OCI-LY7 (cell line): ENCODE measurements around the gene FSHR. TPM values are rescaled to one million over a fixed set of nuclear protein-coding genes. Genes with fewer than 3 reads are reported as not detected.

ENCODE experiments used
- BruUV-seq: library from RNA; stranded (reverse); fragments of 400-500 nt; replicated peaks from 2 replicates; lab custom pipeline; 2021; lab: Mats Ljungman, UMichigan
- CTCF ChIA-PET: fragments of 300-600 bp; sonication (Branson Sonifier 250); formaldehyde crosslinking; loops from one replicate; lab custom pipeline; 2022; ENCODE audit warnings: antibody characterized with exemption; ENCODE audit not compliant: unreplicated experiment; lab: Charles Lee
- POLR2A ChIA-PET: fragments of 300-600 bp; sonication (Branson Sonifier 250); formaldehyde crosslinking; loops from one replicate; lab custom pipeline; 2022; ENCODE audit warnings: antibody characterized with exemption; lab: Charles Lee
- DNase-seq: peaks from one replicate; pipeline ENCODE4 v3.0.0-alpha.2; 2015; ENCODE audit warnings: low spot score
- H2AFZ ChIP-seq: fragments of 200-600 bp; sonication (generic), shearing (Covaris generic); 2 replicates; pipeline ENCODE4 v1.6.1; 2014; ENCODE audit warnings: mild to moderate bottlenecking, antibody characterized with exemption, low read length, moderate library complexity
- H3K27ac ChIP-seq: fragments of 200-600 bp; sonication (generic); 2 replicates; pipeline ENCODE4 v1.5.1; 2014; ENCODE audit warnings: mixed run types, low read depth, mild to moderate bottlenecking, moderate library complexity, low read length, inconsistent platforms; ENCODE audit not compliant: poor library complexity, severe bottlenecking
- H3K36me3 ChIP-seq: fragments of 200-600 bp; sonication (generic); 2 replicates; pipeline ENCODE4 v1.6.1; 2014; ENCODE audit warnings: mild to moderate bottlenecking, antibody characterized with exemption, low read length, moderate library complexity, mixed read lengths; ENCODE audit not compliant: insufficient read depth
- H3K4me1 ChIP-seq: fragments of 200-600 bp; sonication (generic); 2 replicates; pipeline ENCODE4 v1.5.1; 2014; ENCODE audit warnings: mild to moderate bottlenecking, low read length; ENCODE audit not compliant: insufficient read depth, poor library complexity, severe bottlenecking
- H3K4me2 ChIP-seq: fragments of 200-600 bp; sonication (generic); 2 replicates; pipeline ENCODE4 v1.6.1; 2014; ENCODE audit warnings: mild to moderate bottlenecking, low read length
- H3K4me3 ChIP-seq: fragments of 200-600 bp; sonication (generic); 2 replicates; pipeline ENCODE4 v1.5.1; 2014; ENCODE audit warnings: mild to moderate bottlenecking, low read depth, low read length; ENCODE audit not compliant: poor library complexity, severe bottlenecking
- H3K79me2 ChIP-seq: fragments of 200-600 bp; sonication (generic); 2 replicates; pipeline ENCODE4 v1.6.1; 2016; ENCODE audit warnings: low read depth, mild to moderate bottlenecking, low read length, moderate library complexity, mixed read lengths; ENCODE audit not compliant: insufficient read depth
- H3K9me2 ChIP-seq: fragments of 200-600 bp; sonication (generic); 2 replicates; pipeline ENCODE4 v1.6.1; 2016; ENCODE audit warnings: mild to moderate bottlenecking, low read length, mixed read lengths; ENCODE audit not compliant: insufficient read depth
- H3K9me3 ChIP-seq: fragments of 200-600 bp; sonication (generic); 2 replicates; pipeline ENCODE4 v1.6.1; 2014; ENCODE audit warnings: mild to moderate bottlenecking, mixed run types, low read length, mixed read lengths
- H4K20me1 ChIP-seq: fragments of 200-600 bp; sonication (generic); 2 replicates; pipeline ENCODE4 v1.6.1; 2014; ENCODE audit warnings: mild to moderate bottlenecking, antibody characterized with exemption, low read length, moderate library complexity, mixed read lengths; ENCODE audit not compliant: insufficient read depth
- EZH2phosphoT487 ChIP-seq: fragments of 200-600 bp; sonication (generic); IDR thresholded peaks from 2 replicates; pipeline ENCODE4 v1.6.1; 2018; ENCODE audit warnings: low read depth, borderline replicate concordance, mild to moderate bottlenecking, mixed run types, antibody characterized with exemption, low read length, moderate library complexity, mixed read lengths
- intact Hi-C: fragments of 100-400 bp; cut with micrococcal nuclease; formaldehyde crosslinking; loops from one replicate; pipeline ENCODE4 v1.10.0; 2022; ENCODE audit not compliant: unreplicated experiment
- total RNA-seq, 2 experiments: library from RNA; depleted of rRNA in 1 of 2; stranded (reverse); fragments of >200 nt in 1 of 2; shearing (Covaris generic) in 1 of 2; gene quantifications; 2 replicates each; pipeline ENCODE4 v1.2.3, GENCODE V29; 2014 to 2022
- TF ChIP-seq, protein P1 (sequence below): fragments of 200-600 bp; sonication (generic); conservative IDR thresholded peaks from 2 replicates; pipeline ENCODE4 v1.5.1; 2014; ENCODE audit warnings: mild to moderate bottlenecking, antibody characterized with exemption, low read length, moderate library complexity, mixed read lengths

FSHR gene
- total RNA-seq, 2 experiments from 2014 or later, result not detected

DNA sequence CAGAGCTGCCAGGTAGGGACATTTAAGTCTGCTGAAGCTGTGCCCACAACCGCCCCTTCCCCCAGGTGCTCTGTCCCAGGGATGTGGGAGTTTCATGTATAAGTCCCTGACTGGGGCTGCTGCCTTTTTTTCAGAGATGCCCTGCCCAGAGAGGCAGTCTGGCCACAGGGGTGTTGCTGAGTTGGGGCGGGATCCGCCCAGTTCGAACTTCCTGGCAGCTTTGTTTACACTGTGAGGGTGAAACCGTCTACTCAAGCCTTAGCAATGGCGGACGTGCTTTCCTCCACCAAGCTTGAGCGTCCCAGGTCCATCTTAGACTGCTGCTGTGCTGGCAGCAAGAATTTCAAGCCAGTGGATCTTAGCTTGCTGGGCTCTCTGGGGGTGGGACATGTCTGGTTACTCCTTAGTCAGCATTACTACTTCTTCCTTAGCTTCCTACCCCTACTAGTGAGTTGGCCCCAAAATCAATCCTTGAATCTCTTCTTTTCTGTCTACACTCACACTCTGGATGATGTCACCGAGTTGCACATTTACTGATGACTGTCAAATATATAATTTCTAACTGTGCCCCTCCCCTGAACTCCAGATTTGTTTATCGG is 31.8 kb upstream of the FSHR start:
- no peaks in the 10 kb centered on the region for H3K4me1 ChIP-seq
- no peaks in the 10 kb centered on the region for H3K79me2 ChIP-seq
- no peak overlapping the region for H3K4me3 ChIP-seq
- no peak for TF ChIP-seq EZH2phosphoT487
- TF ChIP-seq, protein P1, sequence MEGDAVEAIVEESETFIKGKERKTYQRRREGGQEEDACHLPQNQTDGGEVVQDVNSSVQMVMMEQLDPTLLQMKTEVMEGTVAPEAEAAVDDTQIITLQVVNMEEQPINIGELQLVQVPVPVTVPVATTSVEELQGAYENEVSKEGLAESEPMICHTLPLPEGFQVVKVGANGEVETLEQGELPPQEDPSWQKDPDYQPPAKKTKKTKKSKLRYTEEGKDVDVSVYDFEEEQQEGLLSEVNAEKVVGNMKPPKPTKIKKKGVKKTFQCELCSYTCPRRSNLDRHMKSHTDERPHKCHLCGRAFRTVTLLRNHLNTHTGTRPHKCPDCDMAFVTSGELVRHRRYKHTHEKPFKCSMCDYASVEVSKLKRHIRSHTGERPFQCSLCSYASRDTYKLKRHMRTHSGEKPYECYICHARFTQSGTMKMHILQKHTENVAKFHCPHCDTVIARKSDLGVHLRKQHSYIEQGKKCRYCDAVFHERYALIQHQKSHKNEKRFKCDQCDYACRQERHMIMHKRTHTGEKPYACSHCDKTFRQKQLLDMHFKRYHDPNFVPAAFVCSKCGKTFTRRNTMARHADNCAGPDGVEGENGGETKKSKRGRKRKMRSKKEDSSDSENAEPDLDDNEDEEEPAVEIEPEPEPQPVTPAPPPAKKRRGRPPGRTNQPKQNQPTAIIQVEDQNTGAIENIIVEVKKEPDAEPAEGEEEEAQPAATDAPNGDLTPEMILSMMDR, result no peak
- no peak for DNase-seq
- no peaks in the 10 kb centered on the region for H3K9me2 ChIP-seq
- H3K27ac ChIP-seq, result no peak overlapping the region
- H2AFZ ChIP-seq, result no peak overlapping the region
- BruUV-seq, result no TSS peak
- H3K4me2 ChIP-seq, result no peak overlapping the region
- intact Hi-C loops, result no loop called here
- CTCF ChIA-PET, result no interaction called here
- H3K9me3 ChIP-seq, result no peaks in the 10 kb centered on the region
- no peaks in the 10 kb centered on the region for H3K36me3 ChIP-seq
- no peaks in the 10 kb centered on the region for H4K20me1 ChIP-seq
- POLR2A ChIA-PET, result no interaction called here

DNA sequence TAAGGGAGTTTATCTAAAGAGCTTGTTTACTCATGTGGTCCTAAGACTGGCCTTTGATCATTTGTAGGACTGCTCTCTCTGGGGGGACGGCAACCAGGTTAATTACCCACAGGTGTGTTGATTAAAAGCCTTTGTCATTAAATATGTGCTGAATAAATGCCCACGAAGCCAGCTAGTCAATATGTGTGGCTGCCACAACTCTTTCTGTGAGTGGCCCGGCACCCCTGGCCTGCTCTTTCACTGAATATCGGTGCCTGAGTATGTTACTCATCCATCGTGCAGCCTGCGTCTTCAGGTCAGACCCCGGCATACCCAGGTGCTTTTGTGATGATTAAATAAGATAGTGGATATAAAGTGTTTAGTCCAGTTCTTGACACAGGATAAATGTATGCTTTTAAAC is 24.3 kb upstream of the FSHR start:
- DNase-seq, result no peak
- intact Hi-C loops, result no loop called here
- POLR2A ChIA-PET, result interaction anchor here (0.6 kb wide), 1 partner anchor 34 kb away, joined by 3 read pairs; no protein-coding TSS in a partner anchor
- H3K4me2 ChIP-seq, result no peak overlapping the region
- no peaks in the 10 kb centered on the region for H3K36me3 ChIP-seq
- CTCF ChIA-PET, result no interaction called here
- no peak for TF ChIP-seq EZH2phosphoT487
- TF ChIP-seq, protein P1, result no peak
- BruUV-seq, result no TSS peak
- no peaks in the 10 kb centered on the region for H3K9me3 ChIP-seq
- no peaks in the 10 kb centered on the region for H4K20me1 ChIP-seq
- H3K4me3 ChIP-seq, result no peak overlapping the region
- H2AFZ ChIP-seq, result no peak overlapping the region
- no peaks in the 10 kb centered on the region for H3K4me1 ChIP-seq
- no peak overlapping the region for H3K27ac ChIP-seq
- no peaks in the 10 kb centered on the region for H3K9me2 ChIP-seq
- no peaks in the 10 kb centered on the region for H3K79me2 ChIP-seq

DNA sequence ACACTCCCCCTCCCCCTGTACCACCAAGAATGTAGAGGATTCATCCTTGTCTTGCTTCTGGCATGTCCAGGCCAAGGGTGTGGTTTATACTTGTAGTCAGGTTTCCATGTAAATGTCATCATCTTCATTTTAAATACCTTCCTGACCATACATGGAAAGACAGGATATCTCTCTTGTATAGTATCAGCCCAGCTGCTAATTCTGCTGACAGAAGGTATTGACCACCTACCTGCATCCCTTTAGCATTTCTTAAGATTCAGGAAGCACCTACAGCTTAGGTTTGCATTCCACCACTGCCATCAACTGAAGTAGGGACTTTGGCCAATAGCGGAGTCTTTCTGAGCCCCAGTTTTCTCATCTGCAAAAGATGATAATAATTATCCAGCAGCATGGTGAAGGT is 22.9 kb upstream of the FSHR start:
- no TSS peak for BruUV-seq
- H3K4me1 ChIP-seq, result no peaks in the 10 kb centered on the region
- H3K79me2 ChIP-seq, result no peaks in the 10 kb centered on the region
- no peak overlapping the region for H3K27ac ChIP-seq
- H3K36me3 ChIP-seq, result no peaks in the 10 kb centered on the region
- no peaks in the 10 kb centered on the region for H3K9me2 ChIP-seq
- no peak for DNase-seq
- intact Hi-C loops, result no loop called here
- H3K4me2 ChIP-seq, result no peak overlapping the region
- ChIA-PET POLR2A (no interaction called here), CTCF (no interaction called here)
- no peaks in the 10 kb centered on the region for H3K9me3 ChIP-seq
- no peaks in the 10 kb centered on the region for H4K20me1 ChIP-seq
- no peak for TF ChIP-seq EZH2phosphoT487
- TF ChIP-seq, protein P1, result no peak
- no peak overlapping the region for H2AFZ ChIP-seq
- no peak overlapping the region for H3K4me3 ChIP-seq
